ENCODE data around the gene NFKB1.

DNA sequence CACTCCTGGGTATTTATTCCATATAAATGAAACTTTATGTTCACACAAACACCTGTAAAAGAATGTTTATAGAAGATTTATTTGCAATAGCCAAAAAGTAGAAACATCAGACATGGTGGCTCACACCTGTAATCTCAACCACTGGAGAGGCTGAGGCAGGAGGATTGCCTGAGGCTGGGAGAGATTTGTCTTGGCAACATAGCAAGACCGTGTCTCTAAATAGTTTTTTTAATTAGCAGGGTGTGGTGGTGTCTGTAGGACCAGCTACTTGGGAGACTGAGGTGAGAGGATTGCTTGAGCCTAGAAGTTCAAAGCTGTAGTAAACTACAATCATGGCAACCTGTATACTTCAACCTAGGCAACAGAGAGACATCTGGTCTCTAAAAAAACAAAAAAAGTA lies 27.7 kb upstream of the NFKB1 start:
- TF ChIP-seq POLR2A (IDR thresholded peaks at IDR 0.05; ENCODE audit: low read length), result no peak
- TF ChIP-seq, protein P1, sequence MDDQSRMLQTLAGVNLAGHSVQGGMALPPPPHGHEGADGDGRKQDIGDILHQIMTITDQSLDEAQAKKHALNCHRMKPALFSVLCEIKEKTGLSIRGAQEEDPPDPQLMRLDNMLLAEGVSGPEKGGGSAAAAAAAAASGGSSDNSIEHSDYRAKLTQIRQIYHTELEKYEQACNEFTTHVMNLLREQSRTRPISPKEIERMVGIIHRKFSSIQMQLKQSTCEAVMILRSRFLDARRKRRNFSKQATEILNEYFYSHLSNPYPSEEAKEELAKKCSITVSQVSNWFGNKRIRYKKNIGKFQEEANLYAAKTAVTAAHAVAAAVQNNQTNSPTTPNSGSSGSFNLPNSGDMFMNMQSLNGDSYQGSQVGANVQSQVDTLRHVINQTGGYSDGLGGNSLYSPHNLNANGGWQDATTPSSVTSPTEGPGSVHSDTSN (IDR thresholded peaks at IDR 0.05), result no peak
- no peak for TF ChIP-seq SREBF2 (IDR thresholded peaks at IDR 0.05)
- TF ChIP-seq RCOR1 (IDR thresholded peaks at IDR 0.05; ENCODE audit: low read depth, low read length), result no peak
- no peak for TF ChIP-seq RAD21 (conservative IDR thresholded peaks at IDR 0.05 in 1 of 2, IDR thresholded peaks at IDR 0.05 in 1 of 2)
- TF ChIP-seq, protein P2, sequence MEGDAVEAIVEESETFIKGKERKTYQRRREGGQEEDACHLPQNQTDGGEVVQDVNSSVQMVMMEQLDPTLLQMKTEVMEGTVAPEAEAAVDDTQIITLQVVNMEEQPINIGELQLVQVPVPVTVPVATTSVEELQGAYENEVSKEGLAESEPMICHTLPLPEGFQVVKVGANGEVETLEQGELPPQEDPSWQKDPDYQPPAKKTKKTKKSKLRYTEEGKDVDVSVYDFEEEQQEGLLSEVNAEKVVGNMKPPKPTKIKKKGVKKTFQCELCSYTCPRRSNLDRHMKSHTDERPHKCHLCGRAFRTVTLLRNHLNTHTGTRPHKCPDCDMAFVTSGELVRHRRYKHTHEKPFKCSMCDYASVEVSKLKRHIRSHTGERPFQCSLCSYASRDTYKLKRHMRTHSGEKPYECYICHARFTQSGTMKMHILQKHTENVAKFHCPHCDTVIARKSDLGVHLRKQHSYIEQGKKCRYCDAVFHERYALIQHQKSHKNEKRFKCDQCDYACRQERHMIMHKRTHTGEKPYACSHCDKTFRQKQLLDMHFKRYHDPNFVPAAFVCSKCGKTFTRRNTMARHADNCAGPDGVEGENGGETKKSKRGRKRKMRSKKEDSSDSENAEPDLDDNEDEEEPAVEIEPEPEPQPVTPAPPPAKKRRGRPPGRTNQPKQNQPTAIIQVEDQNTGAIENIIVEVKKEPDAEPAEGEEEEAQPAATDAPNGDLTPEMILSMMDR (IDR thresholded peaks at IDR 0.05), result no peak
- TF ChIP-seq TP53 (CRISPR knock-in tag; IDR thresholded peaks at IDR 0.05), result no peak
- no peak for TF ChIP-seq ESRRA (IDR thresholded peaks at IDR 0.05; ENCODE audit: borderline replicate concordance, low read length)
- TF ChIP-seq, protein P3, sequence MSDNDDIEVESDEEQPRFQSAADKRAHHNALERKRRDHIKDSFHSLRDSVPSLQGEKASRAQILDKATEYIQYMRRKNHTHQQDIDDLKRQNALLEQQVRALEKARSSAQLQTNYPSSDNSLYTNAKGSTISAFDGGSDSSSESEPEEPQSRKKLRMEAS (IDR thresholded peaks at IDR 0.05), result no peak
- TF ChIP-seq, protein P4, sequence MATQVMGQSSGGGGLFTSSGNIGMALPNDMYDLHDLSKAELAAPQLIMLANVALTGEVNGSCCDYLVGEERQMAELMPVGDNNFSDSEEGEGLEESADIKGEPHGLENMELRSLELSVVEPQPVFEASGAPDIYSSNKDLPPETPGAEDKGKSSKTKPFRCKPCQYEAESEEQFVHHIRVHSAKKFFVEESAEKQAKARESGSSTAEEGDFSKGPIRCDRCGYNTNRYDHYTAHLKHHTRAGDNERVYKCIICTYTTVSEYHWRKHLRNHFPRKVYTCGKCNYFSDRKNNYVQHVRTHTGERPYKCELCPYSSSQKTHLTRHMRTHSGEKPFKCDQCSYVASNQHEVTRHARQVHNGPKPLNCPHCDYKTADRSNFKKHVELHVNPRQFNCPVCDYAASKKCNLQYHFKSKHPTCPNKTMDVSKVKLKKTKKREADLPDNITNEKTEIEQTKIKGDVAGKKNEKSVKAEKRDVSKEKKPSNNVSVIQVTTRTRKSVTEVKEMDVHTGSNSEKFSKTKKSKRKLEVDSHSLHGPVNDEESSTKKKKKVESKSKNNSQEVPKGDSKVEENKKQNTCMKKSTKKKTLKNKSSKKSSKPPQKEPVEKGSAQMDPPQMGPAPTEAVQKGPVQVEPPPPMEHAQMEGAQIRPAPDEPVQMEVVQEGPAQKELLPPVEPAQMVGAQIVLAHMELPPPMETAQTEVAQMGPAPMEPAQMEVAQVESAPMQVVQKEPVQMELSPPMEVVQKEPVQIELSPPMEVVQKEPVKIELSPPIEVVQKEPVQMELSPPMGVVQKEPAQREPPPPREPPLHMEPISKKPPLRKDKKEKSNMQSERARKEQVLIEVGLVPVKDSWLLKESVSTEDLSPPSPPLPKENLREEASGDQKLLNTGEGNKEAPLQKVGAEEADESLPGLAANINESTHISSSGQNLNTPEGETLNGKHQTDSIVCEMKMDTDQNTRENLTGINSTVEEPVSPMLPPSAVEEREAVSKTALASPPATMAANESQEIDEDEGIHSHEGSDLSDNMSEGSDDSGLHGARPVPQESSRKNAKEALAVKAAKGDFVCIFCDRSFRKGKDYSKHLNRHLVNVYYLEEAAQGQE (IDR thresholded peaks at IDR 0.05), result no peak
- TF ChIP-seq EP300 (IDR thresholded peaks at IDR 0.05), result no peak

Data from A549 (cell line).